HepG2 (cell line): ENCODE data around the gene KLC4. TPM values are rescaled to one million over a fixed set of nuclear protein-coding genes. Genes with fewer than 3 reads are reported as not detected.

ENCODE experiments used
- ARHGAP35 ChIP-seq: sonication (generic); formaldehyde crosslinking; IDR thresholded peaks from 2 replicates; pipeline ENCODE4 v1.9.0; 2022; ENCODE audit warnings: mild to moderate bottlenecking, inconsistent platforms, moderate library complexity, missing genetic modification reagents, borderline replicate concordance
- ATM ChIP-seq: fragments of 450-650 bp; IDR thresholded peaks from 2 replicates; pipeline ENCODE4 v1.7.1; 2017; ENCODE audit warnings: mild to moderate bottlenecking, borderline replicate concordance
- CENPBD1 ChIP-seq: sonication (generic); formaldehyde crosslinking; IDR thresholded peaks from 2 replicates; pipeline ENCODE4 v1.8.0; 2022; ENCODE audit warnings: missing genetic modification reagents, low read depth, mild to moderate bottlenecking, borderline replicate concordance
- ELK4 ChIP-seq: sonication (generic); formaldehyde crosslinking; IDR thresholded peaks from 2 replicates; pipeline ENCODE4 v1.9.0; 2021; ENCODE audit warnings: missing genetic modification reagents, borderline replicate concordance
- GTF2F1 ChIP-seq: fragments of 150-350 bp; IDR thresholded peaks from 2 replicates; pipeline ENCODE4 v1.6.1; 2014; ENCODE audit warnings: low read length
- HNRNPK ChIP-seq: fragments of 200-400 bp; formaldehyde crosslinking; IDR thresholded peaks from 2 replicates; pipeline ENCODE4 v1.6.1; 2018; ENCODE audit warnings: low read length, low read depth, moderate library complexity, mild to moderate bottlenecking; ENCODE audit not compliant: poor library complexity, severe bottlenecking
- HOXA9 ChIP-seq: sonication (generic); formaldehyde crosslinking; IDR thresholded peaks from 2 replicates; pipeline ENCODE4 v1.8.1; 2022; ENCODE audit warnings: missing genetic modification reagents, mild to moderate bottlenecking, moderate library complexity, borderline replicate concordance
- MEF2D ChIP-seq: sonication (generic); formaldehyde crosslinking; IDR thresholded peaks from 2 replicates; pipeline ENCODE4 v1.5.1; 2020; ENCODE audit warnings: mild to moderate bottlenecking, missing genetic modification reagents
- MZF1 ChIP-seq: sonication (generic); formaldehyde crosslinking; IDR thresholded peaks from 2 replicates; pipeline ENCODE4 v1.8.1; 2023; ENCODE audit warnings: mild to moderate bottlenecking, missing genetic modification reagents, borderline replicate concordance
- PHF5A ChIP-seq: IDR thresholded peaks from one replicate; pipeline ENCODE4 v1.6.1; 2018; ENCODE audit warnings: low read depth, missing genetic modification reagents; ENCODE audit not compliant: unreplicated experiment
- REST ChIP-seq, 2 experiments: IDR thresholded peaks; 2 replicates each; pipeline ENCODE4 v1.6.1; 2011 to 2012; ENCODE audit warnings: low read length in 2 of 2, borderline replicate concordance in 1 of 2, low read depth in 1 of 2, mild to moderate bottlenecking in 1 of 2, moderate library complexity in 1 of 2
- SRF ChIP-seq: IDR thresholded peaks from 2 replicates; pipeline ENCODE4 v1.6.1; 2011; ENCODE audit warnings: mild to moderate bottlenecking, low read depth, low read length, moderate library complexity
- TCF7 ChIP-seq: sonication (generic); IDR thresholded peaks from 2 replicates; pipeline ENCODE4 v1.6.1; 2016; ENCODE audit warnings: antibody characterized with exemption, low read depth
- TOPORS ChIP-seq: sonication (generic); formaldehyde crosslinking; IDR thresholded peaks from 2 replicates; pipeline ENCODE4 v1.8.0; 2023; ENCODE audit warnings: mild to moderate bottlenecking, missing genetic modification reagents
- ZC3H4 ChIP-seq: sonication (generic); formaldehyde crosslinking; IDR thresholded peaks from 2 replicates; pipeline ENCODE4 v1.4.0; 2020; ENCODE audit warnings: missing genetic modification reagents, borderline replicate concordance
- ZKSCAN5 ChIP-seq: sonication (generic); formaldehyde crosslinking; IDR thresholded peaks from 2 replicates; pipeline ENCODE4 v1.5.1; 2020; ENCODE audit warnings: mild to moderate bottlenecking, missing genetic modification reagents
- ZNF251 ChIP-seq: sonication (generic); formaldehyde crosslinking; IDR thresholded peaks from 2 replicates; pipeline ENCODE4 v1.9.0; 2021; ENCODE audit warnings: mild to moderate bottlenecking, missing genetic modification reagents
- ZNF30 ChIP-seq: sonication (generic); formaldehyde crosslinking; IDR thresholded peaks from 2 replicates; pipeline ENCODE4 v1.5.0; 2020; ENCODE audit warnings: mild to moderate bottlenecking, missing genetic modification reagents
- ZNF337 ChIP-seq: sonication (generic); formaldehyde crosslinking; IDR thresholded peaks from 2 replicates; pipeline ENCODE4 v1.5.1; 2020; ENCODE audit warnings: missing genetic modification reagents, low read depth, mild to moderate bottlenecking, borderline replicate concordance
- ZNF350 ChIP-seq: sonication (generic); formaldehyde crosslinking; IDR thresholded peaks from 2 replicates; pipeline ENCODE4 v1.4.0; 2020; ENCODE audit warnings: mild to moderate bottlenecking, low read depth, missing genetic modification reagents, borderline replicate concordance
- ZNF547 ChIP-seq: sonication (generic); formaldehyde crosslinking; IDR thresholded peaks from 2 replicates; pipeline ENCODE4 v1.5.1; 2020; ENCODE audit warnings: mild to moderate bottlenecking, missing genetic modification reagents
- ZNF605 ChIP-seq: sonication (generic); formaldehyde crosslinking; IDR thresholded peaks from 2 replicates; pipeline ENCODE4 v1.8.0; 2022; ENCODE audit warnings: mild to moderate bottlenecking, missing genetic modification reagents
- ZNF678 ChIP-seq: sonication (generic); formaldehyde crosslinking; IDR thresholded peaks from 2 replicates; pipeline ENCODE4 v1.4.0; 2020; ENCODE audit warnings: mild to moderate bottlenecking, missing genetic modification reagents
- ZNF879 ChIP-seq: sonication (generic); formaldehyde crosslinking; IDR thresholded peaks from 2 replicates; pipeline ENCODE4 v1.8.1; 2023; ENCODE audit warnings: missing genetic modification reagents
- ZSCAN20 ChIP-seq: sonication (generic); formaldehyde crosslinking; IDR thresholded peaks from 2 replicates; pipeline ENCODE4 v1.4.0; 2020; ENCODE audit warnings: missing genetic modification reagents, mild to moderate bottlenecking, borderline replicate concordance
- polyA plus RNA-seq, 8 experiments: library from polyadenylated mRNA; depleted of rRNA in 3 of 8; stranded (reverse) in 7 of 8; unstranded in 1 of 8; fragments of >200 nt; fragmentation: Illumina TruSeq in 4 of 8; extraction: Trizol in 4 of 8; gene quantifications; 2 replicates each; pipeline versions ENCODE4 v1.2.1 to v1.2.3, GENCODE V29; 2011 to 2016; ENCODE audit warnings: low read depth in 4 of 8, missing spikeins in 1 of 8, mixed read lengths in 1 of 8; ENCODE audit not compliant: insufficient read depth in 1 of 8
- total RNA-seq, 5 experiments: library from RNA; depleted of rRNA; stranded (reverse); fragments of >200 nt; fragmentation: Illumina TruSeq; extraction: Trizol; gene quantifications; 2 replicates each; pipeline ENCODE4 v1.2.3, GENCODE V29; 2016; ENCODE audit warnings: low read depth in 1 of 5

The KLC4 gene
- total and polyA plus RNA-seq, 2 of the 13 experiments (the other 11 are each of a cell fraction or from before 2014, with no cell fraction given): 45.4 to 70.4 TPM

GRCh38 chr6:43060034-43060754, 763 bp downstream of the KLC4 start (continued):
- peak in 1 of 2 experiments; percentile 66; a peak in 1 of 4 replicates for TF ChIP-seq REST (IDR thresholded peaks at IDR 0.05; ENCODE audit: borderline replicate concordance in 1 of 2, low read depth in 1 of 2, low read length in 2 of 2)
- TF ChIP-seq ZNF30 (CRISPR knock-in tag): no peak
- TF ChIP-seq ARHGAP35 (CRISPR knock-in tag): peak; percentile 79
- TF ChIP-seq CENPBD1 (CRISPR knock-in tag): 0 out of 2 replicates have a peak, but pooled peaks have one; percentile 68
- TF ChIP-seq ATM: no peak
- TF ChIP-seq TOPORS (CRISPR knock-in tag): peak; percentile 47
- TF ChIP-seq ZNF678 (CRISPR knock-in tag): peak; percentile 82; the same call in 1 of the 2 replicates
- 0 out of 2 replicates have a peak, but pooled peaks have one; percentile 35 for TF ChIP-seq ZKSCAN5 (CRISPR knock-in tag)
- TF ChIP-seq MEF2D (CRISPR knock-in tag): peak; percentile 78
- TF ChIP-seq TCF7: peak; percentile 27; the same call in 1 of the 2 replicates
- TF ChIP-seq ZNF350 (CRISPR knock-in tag): peak; percentile 78; the same call in 1 of the 2 replicates
- TF ChIP-seq ELK4 (CRISPR knock-in tag): no peak
- peak; percentile 36; the same call in 1 of the 2 replicates for TF ChIP-seq ZNF605 (CRISPR knock-in tag)
- TF ChIP-seq SRF: no peak
- no peak for TF ChIP-seq ZNF251 (CRISPR knock-in tag)
- no peak for TF ChIP-seq PHF5A (CRISPR knock-in tag)
- TF ChIP-seq ZNF547 (CRISPR knock-in tag): peak; percentile 15; the same call in 1 of the 2 replicates
- TF ChIP-seq MZF1: 0 out of 2 replicates have a peak, but pooled peaks have one; percentile 48
- no peak; the same call in 1 of the 2 replicates for TF ChIP-seq ZNF337 (CRISPR knock-in tag)
- 0 out of 2 replicates have a peak, but pooled peaks have one; percentile 76 for TF ChIP-seq ZC3H4 (CRISPR knock-in tag)
- TF ChIP-seq GTF2F1: no peak
- TF ChIP-seq HOXA9 (CRISPR knock-in tag): no peak
- peak; percentile 46 for TF ChIP-seq HNRNPK
- TF ChIP-seq ZSCAN20 (CRISPR knock-in tag): no peak
- TF ChIP-seq ZNF879 (CRISPR knock-in tag): 0 out of 2 replicates have a peak, but pooled peaks have one; percentile 42
